GM21737 (cell line): ENCODE data around the gene SH3RF3.

Source experiments
- ATAC-seq: cut with Tn5 transposase; IDR thresholded peaks from one replicate; pipeline ENCODE4 v1.9.1; 2021; ENCODE audit warnings: mild to moderate bottlenecking, moderate library complexity; ENCODE audit not compliant: unreplicated experiment

The SH3RF3 gene

DNA sequence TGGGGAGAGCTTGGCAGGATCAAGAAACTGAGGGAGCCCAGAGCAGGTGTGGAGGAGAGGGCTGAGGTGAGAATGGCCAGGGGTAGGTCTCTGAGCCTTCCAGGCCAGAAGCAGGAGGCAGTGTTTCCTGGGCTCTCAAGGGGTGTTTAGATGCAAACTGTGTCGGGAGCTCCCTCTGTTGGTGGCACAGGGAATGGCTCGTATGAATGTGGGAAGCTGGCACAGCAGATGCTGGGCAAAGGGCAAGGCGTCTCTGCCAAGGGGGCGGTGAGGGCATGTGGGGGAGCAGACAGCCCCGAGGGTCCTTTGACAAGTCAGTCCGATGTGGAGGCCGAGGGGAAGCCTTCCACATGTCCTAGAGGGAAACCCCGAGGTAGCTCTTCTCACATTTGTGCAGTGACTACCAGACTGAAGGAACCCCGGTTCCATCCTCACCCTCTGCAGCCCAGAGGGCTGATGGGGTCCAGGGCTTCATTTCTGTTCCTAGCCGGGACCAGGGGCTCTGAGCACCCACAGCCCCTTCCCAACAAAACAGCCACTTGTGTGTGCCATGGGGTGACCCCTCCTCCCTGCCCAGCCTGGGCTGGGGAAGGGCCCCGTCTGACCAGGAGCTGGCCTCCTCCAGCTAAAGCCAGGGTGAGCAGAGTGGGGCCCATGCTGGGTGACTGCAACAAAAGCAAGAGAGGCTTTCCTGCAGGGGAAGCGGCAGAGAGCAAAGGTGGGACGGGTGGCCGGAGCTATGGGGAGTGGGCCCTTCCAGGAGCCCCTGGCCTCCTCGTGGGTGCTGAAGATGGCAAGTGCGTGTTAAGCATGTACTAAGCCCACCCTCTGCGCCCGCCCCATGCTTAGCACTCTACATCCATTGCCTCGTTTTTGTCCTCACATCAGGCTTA, 381.4 kb downstream of the SH3RF3 start:
- no peak for ATAC-seq

- ATAC-seq, result no peak
Observed at GRCh38 chr2:109511168-109511567, 382.2 kb downstream of the SH3RF3 start.

DNA sequence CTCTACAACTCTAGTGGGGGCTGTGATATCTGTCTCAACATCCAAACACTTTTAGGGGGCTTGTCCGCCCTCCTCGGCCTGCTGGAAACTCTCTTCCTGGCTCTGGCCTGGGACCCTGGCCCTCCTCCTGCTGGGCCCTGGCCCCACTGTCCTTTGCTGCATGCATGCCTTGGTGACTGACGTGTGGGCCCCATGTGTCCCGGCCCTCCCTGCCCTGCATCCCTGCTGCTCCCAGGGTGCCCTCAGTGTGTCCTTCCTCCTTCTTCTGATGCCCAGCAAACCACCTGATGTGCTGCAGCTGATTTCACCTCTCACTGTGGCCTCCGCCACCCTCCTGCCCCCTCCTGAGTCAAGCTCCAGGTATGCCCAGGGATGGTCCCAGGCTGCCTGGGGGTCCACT, 383.1 kb downstream of the SH3RF3 start:
- no peak for ATAC-seq

GRCh38 chr2:109513230-109513629, 384.2 kb downstream of the SH3RF3 start:
- ATAC-seq, result no peak

DNA sequence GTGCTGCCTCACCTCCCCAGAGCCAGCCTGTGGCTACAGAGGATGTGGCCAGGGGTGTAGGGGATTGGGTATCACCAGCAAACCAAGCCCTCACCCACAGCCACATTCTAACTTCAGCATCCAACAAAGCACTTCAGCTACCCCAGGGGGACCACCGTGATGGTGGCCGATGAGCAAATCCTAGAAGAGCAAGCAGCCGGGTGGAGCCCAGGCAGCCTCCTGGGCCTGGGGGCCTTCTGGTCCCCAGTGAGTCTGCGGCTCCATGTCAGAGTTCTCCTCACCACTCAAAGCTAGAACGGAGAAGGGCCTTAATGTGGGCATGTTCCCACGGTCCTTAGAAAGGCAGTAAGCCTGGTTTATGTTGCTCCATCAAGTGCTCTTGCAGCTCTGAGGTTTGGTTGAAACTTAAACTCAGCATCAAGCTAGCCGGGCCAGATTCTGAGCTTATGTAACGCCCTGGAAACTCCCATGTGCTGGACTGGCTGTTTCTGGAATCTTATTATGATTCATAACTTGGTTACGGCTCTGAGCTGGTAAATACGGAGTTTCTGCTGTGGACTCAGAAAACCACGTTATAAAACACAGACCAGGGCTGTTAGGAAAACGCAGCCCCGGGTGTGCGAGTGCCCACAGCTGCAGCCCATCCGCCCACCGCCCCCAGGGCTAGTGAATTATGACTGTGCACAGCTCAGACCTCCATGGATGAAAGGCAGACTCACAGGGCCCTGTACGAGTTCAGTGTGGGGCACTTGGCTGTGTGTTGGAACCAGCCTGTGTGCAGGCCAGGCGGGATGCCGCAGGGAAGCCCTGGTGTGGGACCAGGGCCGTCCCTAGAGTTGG, 385.0 kb downstream of the SH3RF3 start:
- ATAC-seq, result peak; percentile 57

DNA sequence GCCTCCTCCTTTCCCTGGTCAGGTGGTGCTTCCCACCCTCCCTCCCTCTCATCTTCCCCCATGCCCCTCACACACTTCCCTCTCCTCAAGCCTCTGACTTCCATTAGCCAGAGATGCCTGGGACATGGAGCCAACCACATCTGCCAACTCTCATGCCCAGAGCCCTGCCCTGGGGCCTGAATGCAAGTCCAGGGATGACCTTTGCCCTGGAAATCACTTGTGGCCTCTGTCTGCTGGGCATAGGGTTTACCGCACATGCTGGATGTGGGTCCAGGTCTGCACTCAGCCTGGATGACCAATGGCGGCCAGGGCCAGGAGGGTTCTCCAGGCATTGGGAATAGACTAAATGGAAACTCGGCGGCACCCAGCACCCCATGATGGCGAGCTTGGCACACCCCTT, 385.9 kb downstream of the SH3RF3 start:
- ATAC-seq, result no peak

DNA sequence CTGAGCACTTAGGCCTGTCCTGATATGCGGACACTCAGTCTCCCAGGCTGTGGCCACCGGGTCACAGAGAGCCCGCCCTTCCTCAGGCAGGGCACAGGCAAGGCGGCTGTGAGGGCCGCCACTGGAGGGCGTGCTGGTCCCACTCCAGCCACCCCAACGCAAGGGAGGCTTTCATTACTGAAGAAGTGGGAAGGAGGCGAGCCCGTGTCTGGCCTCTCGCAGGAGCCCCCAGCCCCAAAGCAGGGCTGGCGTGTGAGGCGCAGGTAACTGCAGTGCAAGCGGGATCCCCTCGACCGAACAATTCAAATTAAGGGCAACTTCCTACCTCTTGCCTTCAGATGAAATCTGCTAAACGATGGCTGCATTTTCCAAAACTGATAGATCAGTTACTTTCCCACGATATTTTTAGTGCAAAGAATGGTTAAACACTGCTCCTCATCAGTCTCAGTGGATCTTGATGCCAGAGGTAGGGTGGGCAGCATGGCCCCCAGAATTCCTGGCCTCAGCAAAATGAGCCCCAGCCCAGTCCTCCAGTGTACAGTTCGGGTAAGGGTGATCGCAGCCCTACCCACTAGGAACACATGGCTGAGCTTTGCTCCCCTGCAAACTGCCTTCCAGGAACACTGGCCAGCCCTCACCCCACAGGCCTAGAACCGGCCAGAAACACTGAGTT, 387.6 kb downstream of the SH3RF3 start:
- no peak for ATAC-seq

DNA sequence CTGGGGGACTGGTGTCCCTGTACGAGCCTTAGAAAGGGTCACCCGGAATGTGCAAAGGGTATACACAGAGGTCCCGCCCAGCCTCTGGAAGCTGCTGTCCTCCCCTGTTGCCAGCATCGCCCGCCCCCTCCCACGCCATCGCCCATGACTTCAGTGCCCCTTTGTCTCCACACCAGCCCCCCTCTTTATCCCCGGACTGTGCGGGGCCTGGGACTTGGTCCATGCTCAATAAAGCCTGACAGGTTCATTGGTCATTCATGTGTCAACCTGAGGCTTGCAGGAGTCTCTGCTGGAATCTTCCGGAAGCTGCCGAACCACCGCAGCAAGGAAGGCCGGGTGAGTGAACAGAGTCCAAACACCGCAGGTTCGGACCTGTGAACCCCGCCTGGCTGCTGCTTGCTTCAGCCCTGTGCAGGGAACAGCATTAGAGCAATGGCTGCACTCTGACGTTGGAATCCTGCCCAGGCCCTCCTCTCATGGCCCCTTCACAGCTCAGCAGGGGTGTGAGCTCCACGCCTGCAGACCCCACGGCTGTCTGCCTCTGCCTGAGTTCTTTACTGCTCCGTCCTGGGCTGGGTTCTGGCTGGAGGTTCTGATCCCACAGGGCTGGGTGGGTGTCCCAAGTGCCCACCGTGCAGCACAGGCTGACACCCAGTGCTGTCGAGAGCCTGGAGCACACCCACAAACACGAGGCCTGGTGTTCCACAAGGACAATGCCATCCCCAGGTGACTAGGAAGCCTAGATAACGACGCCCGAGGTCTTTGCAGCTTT, 388.3 kb downstream of the SH3RF3 start:
- ATAC-seq, result no peak

- ATAC-seq, result no peak
Observed at GRCh38 chr2:109519513-109519912, 390.5 kb downstream of the SH3RF3 start.

DNA sequence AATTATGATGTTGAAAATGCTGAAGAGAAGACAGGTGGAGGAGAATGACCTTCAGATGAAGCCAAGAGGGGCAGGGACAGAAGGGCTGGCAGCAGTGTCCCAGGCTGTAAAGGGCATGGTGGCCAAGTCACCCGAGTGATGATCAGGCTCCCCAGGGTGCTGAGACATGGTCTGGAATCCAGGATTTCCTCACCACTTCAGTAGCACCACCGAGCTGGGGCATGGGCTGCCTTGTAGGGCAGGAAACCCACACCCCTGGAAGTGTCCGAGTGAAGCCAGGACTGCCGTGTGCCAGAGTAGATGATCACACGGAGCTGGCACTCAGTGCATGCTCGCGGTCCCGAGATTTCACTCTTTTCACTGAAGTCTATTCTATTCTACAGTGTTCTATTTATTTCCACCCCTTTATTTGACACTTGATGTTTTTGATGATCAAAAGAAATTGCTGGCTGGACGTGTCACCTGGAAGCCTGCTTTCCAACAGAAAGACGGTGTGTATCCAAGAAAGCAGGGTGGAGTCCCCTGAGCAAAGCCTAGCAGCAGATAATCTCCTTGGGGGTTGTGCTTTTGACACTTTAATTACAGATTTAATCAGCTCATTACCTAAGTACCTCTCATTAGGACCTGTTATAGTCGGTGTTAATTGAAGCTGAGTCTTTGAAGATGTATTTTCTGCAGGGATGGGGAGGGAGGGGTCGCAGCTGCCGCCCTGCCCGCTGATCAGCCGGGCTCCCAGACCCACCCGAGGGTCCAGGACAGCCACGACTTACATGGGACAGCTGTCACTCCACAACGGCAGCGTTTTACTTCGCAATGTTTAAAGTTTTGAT, 392.4 kb downstream of the SH3RF3 start:
- no peak for ATAC-seq

DNA sequence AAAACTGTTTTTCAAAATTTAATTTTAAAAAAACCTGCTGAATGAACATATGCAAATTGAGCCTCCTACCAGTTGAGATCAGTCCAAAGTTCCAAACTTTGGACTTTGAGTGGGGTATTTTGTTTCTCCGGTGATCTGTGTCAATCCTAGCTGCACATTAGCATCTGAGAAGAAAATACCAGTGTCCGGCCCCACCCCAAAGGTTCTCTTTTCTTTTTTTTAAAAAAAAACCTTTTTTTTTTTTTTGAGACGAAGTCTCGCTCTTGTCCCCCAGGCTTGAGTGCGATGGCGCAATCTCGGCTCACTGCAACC, 393.0 kb downstream of the SH3RF3 start:
- no peak for ATAC-seq

DNA sequence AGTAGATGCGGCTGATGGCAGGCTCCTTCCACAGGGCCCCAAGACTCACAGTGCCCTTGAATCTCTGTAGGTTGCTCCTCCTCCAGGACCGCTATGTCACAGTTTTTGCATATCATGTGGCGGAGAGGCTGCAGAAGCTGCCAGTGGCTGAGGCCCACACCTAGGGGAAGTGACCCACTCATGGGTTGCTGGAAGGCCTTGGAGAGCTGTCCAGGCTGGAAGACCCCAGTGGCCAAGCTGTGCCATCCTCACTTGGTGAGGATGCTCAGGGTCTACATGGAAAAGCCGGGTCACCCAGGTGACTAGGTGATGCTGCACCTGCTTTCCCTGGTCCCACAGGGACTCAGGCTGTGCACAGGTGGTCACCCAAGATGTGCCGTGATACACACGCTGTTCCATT, 394.1 kb downstream of the SH3RF3 start:
- no peak for ATAC-seq

GRCh38 chr2:109523536-109524361, 394.7 kb downstream of the SH3RF3 start:
- no peak for ATAC-seq

GRCh38 chr2:109525836-109526235, 396.8 kb downstream of the SH3RF3 start:
- no peak for ATAC-seq

- no peak for ATAC-seq
Observed at GRCh38 chr2:109526442-109526970, 397.5 kb downstream of the SH3RF3 start.

GRCh38 chr2:109527079-109527478, 398.1 kb downstream of the SH3RF3 start:
- no peak for ATAC-seq

- ATAC-seq, result no peak
Observed at GRCh38 chr2:109527846-109528705, 399.1 kb downstream of the SH3RF3 start.
